ENCODE results near the gene OXSR1.
A peak's percentile ranks its signal among the peaks of the same experiment; 100 is the strongest.

OXSR1 gene

GRCh38 chr3:38268087-38268486 lies 102.8 kb downstream of the OXSR1 start:
- no peak for TF ChIP-seq CTCF (IDR thresholded peaks at IDR 0.05; ENCODE audit: extremely low read depth, missing control alignments)
- no peak for DNase-seq (ENCODE audit: low spot score)

DNA sequence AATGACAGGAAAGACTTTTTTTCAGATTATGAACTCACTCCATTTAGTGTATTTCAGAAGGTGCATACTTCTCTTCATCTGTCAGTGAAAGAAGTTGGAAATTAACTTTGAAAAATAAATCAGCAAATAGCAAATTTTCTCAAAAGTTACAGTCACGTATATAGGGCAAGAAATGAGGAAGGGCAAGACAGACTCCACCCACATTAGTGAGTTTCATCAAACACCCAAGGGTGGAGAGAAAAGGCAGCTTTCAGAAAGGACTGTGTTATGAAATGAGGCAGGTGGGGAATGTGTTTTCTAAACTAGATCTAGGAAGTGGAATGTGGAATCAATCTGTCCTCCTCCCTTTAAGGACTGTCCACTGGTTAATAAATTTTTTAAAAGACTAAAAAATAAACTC lies 103.2 kb downstream of the OXSR1 start:
- TF ChIP-seq CTCF (IDR thresholded peaks at IDR 0.05; ENCODE audit: extremely low read depth, missing control alignments): no peak
- peak; percentile 45 for DNase-seq (ENCODE audit: low spot score)

GRCh38 chr3:38270606-38271005 lies 105.3 kb downstream of the OXSR1 start:
- no peak for DNase-seq (ENCODE audit: low spot score)
- TF ChIP-seq CTCF (IDR thresholded peaks at IDR 0.05; ENCODE audit: extremely low read depth, missing control alignments): no peak

- TF ChIP-seq CTCF (IDR thresholded peaks at IDR 0.05; ENCODE audit: extremely low read depth, missing control alignments): no peak
- no peak for DNase-seq (ENCODE audit: low spot score)
These were observed 106.2 kb downstream of the OXSR1 start for GRCh38 chr3:38271553-38271952.

GRCh38 chr3:38274864-38275649 lies 109.7 kb downstream of the OXSR1 start:
- TF ChIP-seq CTCF (IDR thresholded peaks at IDR 0.05; ENCODE audit: extremely low read depth, missing control alignments): no peak
- DNase-seq (ENCODE audit: low spot score): no peak

GRCh38 chr3:38275658-38276057 lies 110.3 kb downstream of the OXSR1 start:
- TF ChIP-seq CTCF (IDR thresholded peaks at IDR 0.05; ENCODE audit: extremely low read depth, missing control alignments): no peak

GRCh38 chr3:38276081-38276916 lies 111.0 kb downstream of the OXSR1 start:
- no peak for DNase-seq (ENCODE audit: low spot score)
- TF ChIP-seq CTCF (IDR thresholded peaks at IDR 0.05; ENCODE audit: extremely low read depth, missing control alignments): no peak

More at GRCh38 chr3:38275658-38276057, 110.3 kb downstream of the OXSR1 start:
- DNase-seq (ENCODE audit: low spot score): no peak
